Cardiac fibroblast (primary cell): ENCODE results near the gene MSX2.
"Not testable (repeated sequence)": the region's sequence is repeated elsewhere in the genome, so short reads cannot be mapped to it uniquely, and the experiment has no call there.

Experiments
- DNase-seq, 2 donors: peaks; one replicate each; pipeline versions ENCODE4 v3.0.0 to v3.0.0-alpha.2; 2010; ENCODE audit warnings: low read depth in 2 of 2
- H3K4me3 ChIP-seq, 2 donors: replicated peaks in 1 of 2; 1 replicate in 1 of 2; 2 replicates in 1 of 2; pipeline ENCODE4 v1.5.1; 2011; ENCODE audit warnings: low read depth in 2 of 2, low read length in 2 of 2, mild to moderate bottlenecking in 2 of 2, moderate library complexity in 1 of 2
- TF ChIP-seq, protein P1 (sequence below): IDR thresholded peaks from one replicate; pipeline ENCODE4 v1.5.1; 2011; ENCODE audit warnings: low read depth, mild to moderate bottlenecking, low read length, inconsistent platforms

The MSX2 gene

DNA sequence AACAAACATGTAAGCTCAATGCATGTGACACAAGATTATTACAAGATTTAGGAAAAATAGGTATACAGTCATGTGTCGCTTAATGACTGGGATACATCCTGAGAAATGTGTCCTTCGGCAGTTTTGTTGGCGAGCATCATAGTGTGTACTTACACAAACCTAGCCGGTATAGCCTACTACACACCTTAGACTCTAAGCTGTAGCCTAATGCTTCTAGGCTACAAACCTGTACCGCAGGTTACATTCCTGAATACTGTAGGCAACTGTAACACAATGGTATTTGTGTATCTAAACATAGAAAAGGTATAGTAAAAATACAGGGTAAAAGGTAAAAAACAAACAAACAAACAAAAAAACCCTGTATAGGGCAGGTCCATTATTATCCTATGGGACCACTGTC lies 27.7 kb downstream of the MSX2 start:
- no peak for DNase-seq
- TF ChIP-seq, protein P1, sequence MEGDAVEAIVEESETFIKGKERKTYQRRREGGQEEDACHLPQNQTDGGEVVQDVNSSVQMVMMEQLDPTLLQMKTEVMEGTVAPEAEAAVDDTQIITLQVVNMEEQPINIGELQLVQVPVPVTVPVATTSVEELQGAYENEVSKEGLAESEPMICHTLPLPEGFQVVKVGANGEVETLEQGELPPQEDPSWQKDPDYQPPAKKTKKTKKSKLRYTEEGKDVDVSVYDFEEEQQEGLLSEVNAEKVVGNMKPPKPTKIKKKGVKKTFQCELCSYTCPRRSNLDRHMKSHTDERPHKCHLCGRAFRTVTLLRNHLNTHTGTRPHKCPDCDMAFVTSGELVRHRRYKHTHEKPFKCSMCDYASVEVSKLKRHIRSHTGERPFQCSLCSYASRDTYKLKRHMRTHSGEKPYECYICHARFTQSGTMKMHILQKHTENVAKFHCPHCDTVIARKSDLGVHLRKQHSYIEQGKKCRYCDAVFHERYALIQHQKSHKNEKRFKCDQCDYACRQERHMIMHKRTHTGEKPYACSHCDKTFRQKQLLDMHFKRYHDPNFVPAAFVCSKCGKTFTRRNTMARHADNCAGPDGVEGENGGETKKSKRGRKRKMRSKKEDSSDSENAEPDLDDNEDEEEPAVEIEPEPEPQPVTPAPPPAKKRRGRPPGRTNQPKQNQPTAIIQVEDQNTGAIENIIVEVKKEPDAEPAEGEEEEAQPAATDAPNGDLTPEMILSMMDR: no peak
- no peak overlapping the region for H3K4me3 ChIP-seq

DNA sequence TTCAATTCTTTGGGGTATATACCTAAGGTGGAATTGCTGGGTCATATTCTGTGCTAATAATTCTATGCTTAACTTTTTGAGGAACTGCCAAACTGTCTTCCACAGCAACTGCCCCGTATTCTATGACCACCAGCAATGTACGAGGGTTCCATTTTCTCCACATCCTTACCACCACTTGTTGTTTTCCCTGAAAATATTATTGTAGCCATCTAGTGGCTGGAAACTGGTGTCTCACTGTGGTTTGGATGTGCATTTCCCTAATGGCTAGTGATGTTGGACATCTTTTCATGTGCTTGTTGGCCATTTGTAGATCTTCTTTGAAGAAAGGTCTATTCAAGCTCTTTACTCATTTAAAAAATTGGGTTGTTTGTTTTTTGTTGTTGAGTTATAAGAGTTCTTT lies 30.7 kb downstream of the MSX2 start:
- H3K4me3 ChIP-seq: no peak overlapping the region
- DNase-seq: peak in 1 of 2 donors; percentile 14
- TF ChIP-seq, protein P1: no peak

DNA sequence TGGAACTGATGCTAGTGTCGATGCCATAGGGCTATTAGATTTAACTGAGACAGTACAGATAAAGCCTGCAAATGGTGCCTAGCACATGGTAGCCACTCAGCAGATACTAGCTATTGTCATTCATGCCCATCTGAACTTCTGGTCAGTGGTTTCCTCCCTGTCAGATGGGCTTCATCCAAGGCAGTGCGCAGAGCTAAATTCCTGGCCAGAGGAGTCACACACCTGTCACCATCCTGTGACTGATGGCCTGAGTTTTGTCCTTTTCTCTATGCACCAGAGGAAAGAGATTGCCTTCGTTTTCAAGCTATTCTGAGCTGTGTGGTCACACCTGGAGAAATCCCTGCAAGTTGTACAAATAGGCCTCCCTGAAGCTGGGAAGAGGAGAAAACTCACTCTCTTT lies 34.7 kb downstream of the MSX2 start:
- no peak for DNase-seq
- H3K4me3 ChIP-seq: no peak overlapping the region
- TF ChIP-seq, protein P1: no peak

DNA sequence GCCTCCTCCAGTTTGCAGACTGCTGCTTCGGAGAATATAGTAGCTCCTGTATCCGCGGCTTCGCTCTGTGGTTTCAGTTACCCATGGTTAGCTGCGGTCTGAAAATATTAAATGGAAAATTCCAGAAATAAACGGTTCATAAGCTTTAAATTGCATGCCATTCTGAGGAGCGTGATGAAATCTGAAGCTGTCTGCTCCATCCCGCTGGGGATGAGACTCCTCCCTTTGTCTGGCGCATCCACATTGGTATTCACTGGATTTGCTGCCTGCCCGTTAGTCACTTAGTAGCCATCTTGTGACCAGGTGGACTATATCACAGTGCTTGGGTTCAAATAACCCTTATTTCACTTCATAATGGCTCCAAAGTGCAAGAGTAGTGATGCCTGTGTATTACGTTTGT lies 36.3 kb downstream of the MSX2 start:
- no peak for DNase-seq
- TF ChIP-seq, protein P1: no peak
- H3K4me3 ChIP-seq: no peak overlapping the region

DNA sequence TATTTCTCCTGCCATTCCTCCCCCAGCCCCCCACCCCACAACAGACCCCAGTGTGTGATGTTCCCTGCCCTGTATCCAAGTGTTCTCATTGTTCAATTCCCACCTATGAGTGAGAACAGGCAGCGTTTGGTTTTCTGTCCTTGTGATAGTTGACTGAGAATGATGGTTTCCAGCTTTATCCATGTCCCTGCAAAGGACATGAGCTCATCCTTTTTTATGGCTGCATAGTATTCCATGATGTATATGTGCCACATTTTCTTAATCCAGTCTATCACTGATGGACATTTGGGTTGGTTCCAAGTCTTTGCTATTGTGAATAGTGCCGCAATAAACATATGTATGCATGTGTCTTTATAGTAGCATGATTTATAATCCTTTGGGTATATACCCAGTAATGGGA lies 37.0 kb downstream of the MSX2 start:
- not testable (repeated sequence) for DNase-seq, H3K4me3 ChIP-seq

DNA sequence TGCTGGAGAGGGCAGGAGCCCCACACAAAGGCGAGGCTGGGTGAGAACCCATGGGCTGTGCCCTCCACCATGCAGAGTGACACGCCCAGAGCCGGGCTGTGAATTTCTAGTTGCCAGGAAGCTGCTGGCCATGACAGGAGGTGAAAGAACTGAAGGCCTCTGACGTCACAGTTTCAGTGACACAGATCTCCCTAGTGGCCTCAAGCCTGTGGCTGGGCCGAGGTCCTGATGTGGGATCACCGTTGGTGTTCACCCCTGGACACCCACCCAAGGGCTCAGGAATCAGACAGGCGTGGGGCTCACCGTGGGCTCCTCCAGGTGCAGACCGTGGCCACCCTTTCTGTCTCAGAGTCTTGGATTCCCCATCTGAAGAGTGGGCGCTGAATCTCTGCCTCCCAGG lies 39.9 kb downstream of the MSX2 start:
- TF ChIP-seq, protein P1: no peak
- no peak for DNase-seq

DNA sequence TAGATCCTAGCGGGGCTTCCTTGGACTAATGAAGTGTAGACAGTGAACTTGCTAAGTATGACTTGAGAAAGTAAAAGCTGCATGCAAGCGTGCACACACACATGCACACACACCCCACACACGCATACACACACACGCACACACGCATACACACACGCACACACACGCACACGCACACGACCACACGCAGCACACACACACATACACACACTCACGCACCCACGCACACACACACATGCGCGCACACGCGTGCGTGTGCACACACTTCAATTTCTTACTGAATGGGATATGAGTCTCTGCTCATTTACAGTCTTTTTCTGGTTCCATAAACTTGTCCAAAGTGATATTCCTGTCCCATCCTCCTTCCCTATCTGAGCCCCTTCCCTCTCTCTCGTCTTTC lies 41.2 kb downstream of the MSX2 start:
- TF ChIP-seq, protein P1: no peak
- H3K4me3 ChIP-seq: no peak overlapping the region
- DNase-seq: no peak

More for the DNA sequence above, 39.9 kb downstream of the MSX2 start:
- no peak overlapping the region for H3K4me3 ChIP-seq

DNA sequence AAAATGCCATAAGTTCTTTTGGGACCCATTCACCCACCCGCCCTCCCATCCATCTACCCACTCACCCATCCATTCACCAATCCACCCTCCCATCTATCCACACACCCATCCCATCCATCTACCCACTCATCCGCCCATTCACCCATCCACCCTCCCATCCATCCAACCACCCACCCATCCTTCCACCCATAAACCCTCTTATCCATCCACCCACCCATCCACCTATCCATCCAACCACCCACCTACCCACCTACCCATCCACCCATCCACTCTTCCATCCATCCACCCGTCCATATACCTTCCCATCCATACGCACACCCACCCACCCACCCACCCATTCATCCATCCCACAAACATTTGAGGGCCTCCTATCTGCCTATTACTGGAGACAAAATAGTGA lies 43.3 kb downstream of the MSX2 start:
- DNase-seq: no peak
- TF ChIP-seq, protein P1: no peak
- no peak overlapping the region for H3K4me3 ChIP-seq
